ENCODE results near the gene TNFRSF1A. TPM values are rescaled to one million over a fixed set of nuclear protein-coding genes. Genes with fewer than 3 reads are reported as not detected.

TNFRSF1A gene
- total and polyA plus RNA-seq, 2 of the 13 experiments (the other 11 are each of a cell fraction or from before 2014, with no cell fraction given): 41.5 to 61.2 TPM

- TF ChIP-seq IRF9 (CRISPR knock-in tag; IDR thresholded peaks at IDR 0.05; ENCODE audit: borderline replicate concordance): no peak; the same call in 1 of the 2 replicates
- no peak; the same call in 1 of the 2 replicates for TF ChIP-seq ZSCAN9 (CRISPR knock-in tag; IDR thresholded peaks at IDR 0.05; ENCODE audit: borderline replicate concordance)
- TF ChIP-seq PRDM4 (CRISPR knock-in tag; IDR thresholded peaks at IDR 0.05; ENCODE audit: borderline replicate concordance): no peak
- 0 out of 2 replicates have a peak, but pooled peaks have one; percentile 38 for TF ChIP-seq ZNF251 (CRISPR knock-in tag; IDR thresholded peaks at IDR 0.05)
- TF ChIP-seq ZNF329 (CRISPR knock-in tag; IDR thresholded peaks at IDR 0.05; ENCODE audit: low read depth): no peak
- no peak for TF ChIP-seq ZBTB40 (IDR thresholded peaks at IDR 0.05)
- peak; percentile 51; the same call in 1 of the 2 replicates for TF ChIP-seq ZBTB40 (CRISPR knock-in tag; IDR thresholded peaks at IDR 0.05)
- peak; percentile 91 for TF ChIP-seq HNF1B (CRISPR knock-in tag; IDR thresholded peaks at IDR 0.05)
- peak; percentile 35; the same call in 1 of the 3 replicates for TF ChIP-seq MXI1 (IDR thresholded peaks at IDR 0.05; ENCODE audit: borderline replicate concordance, low read depth, low read length)
- no peak for TF ChIP-seq SP140L (CRISPR knock-in tag; IDR thresholded peaks at IDR 0.05; ENCODE audit: borderline replicate concordance)
- TF ChIP-seq HOXA7 (CRISPR knock-in tag; IDR thresholded peaks at IDR 0.05): no peak
- no peak for TF ChIP-seq CREB1 (IDR thresholded peaks at IDR 0.05)
- TF ChIP-seq CREB1 (CRISPR knock-in tag; IDR thresholded peaks at IDR 0.05): no peak
- peak; percentile 53; the same call in 1 of the 2 replicates for TF ChIP-seq MED13 (CRISPR knock-in tag; IDR thresholded peaks at IDR 0.05)
- no peak for TF ChIP-seq CCDC6 (CRISPR knock-in tag; IDR thresholded peaks at IDR 0.05)
Observed at GRCh38 chr12:6363330-6364043, 21.6 kb upstream of the TNFRSF1A start (continued).
